ENCODE measurements around the gene PCNX2.

The PCNX2 gene

DNA sequence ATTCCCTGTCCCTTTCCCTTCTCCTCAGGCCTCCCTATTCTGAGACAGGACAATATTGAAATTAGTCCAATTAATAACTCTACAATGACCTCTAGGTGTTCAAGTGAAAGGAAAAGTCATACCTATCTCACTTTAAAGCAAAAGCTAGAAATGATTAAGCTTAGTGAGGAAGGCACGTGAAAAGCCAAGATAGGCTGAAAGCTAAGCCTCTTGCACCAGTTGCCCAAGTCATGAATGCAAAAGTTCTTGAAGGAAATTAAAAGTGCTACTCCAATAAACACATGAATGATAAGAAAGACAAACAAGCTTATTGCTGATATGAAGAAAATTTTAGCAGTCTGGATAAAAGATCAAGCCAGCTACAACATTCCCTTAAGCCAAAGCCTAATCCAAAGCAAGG is 28.2 kb upstream of the PCNX2 start (continued):
- TF ChIP-seq, protein P1, sequence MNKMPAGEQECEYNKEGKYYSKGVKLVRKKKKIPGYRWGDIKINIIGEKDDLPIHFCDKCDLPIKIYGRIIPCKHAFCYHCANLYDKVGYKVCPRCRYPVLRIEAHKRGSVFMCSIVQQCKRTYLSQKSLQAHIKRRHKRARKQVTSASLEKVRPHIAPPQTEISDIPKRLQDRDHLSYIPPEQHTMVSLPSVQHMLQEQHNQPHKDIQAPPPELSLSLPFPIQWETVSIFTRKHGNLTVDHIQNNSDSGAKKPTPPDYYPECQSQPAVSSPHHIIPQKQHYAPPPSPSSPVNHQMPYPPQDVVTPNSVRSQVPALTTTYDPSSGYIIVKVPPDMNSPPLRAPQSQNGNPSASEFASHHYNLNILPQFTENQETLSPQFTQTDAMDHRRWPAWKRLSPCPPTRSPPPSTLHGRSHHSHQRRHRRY (tag by site-specific recombination; IDR thresholded peaks at IDR 0.05), result no peak
- TF ChIP-seq RBAK (tag by site-specific recombination; IDR thresholded peaks at IDR 0.05) (no peak), GLIS1 (tag by site-specific recombination; IDR thresholded peaks at IDR 0.05) (no peak), ZNF768 (tag by site-specific recombination; IDR thresholded peaks at IDR 0.05) (no peak)

DNA sequence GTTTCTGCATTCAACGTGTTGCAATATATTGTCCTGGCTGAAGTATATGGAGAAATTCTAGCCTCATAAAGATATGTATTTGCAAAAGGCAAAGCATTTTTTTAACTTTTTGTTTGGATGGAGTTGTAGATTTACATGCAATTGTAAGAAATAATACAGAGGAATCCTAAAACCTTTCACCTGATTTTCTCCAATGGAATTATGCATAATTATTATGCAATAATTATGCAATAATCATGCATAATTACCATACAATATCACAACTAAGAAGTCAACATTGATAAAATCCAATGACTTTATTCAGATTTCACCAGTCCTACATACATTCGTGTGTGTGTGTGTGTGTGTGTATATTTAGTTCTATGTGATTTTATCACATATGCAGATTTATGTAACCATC is 24.5 kb upstream of the PCNX2 start:
- ChIA-PET POLR2A (no interaction called here), CTCF (interaction anchor here (0.6 to 8.0 kb wide), 3 partner anchors 14 to 1565 kb away, joined by 3 to 55 read pairs (median 5); no protein-coding TSS in a partner anchor)
- Histone ChIP-seq H3K4me1 (ENCODE audit: control insufficient read depth, insufficient read depth, low read length) (peaks cover 5% of the 10 kb centered on the region; the same call in 1 of the 2 replicates), H3K4me3 (ENCODE audit: low read depth, low read length) (no peak overlapping the region), H3K9me3 (ENCODE audit: control insufficient read depth, insufficient read depth, low read depth, low read length) (no peaks in the 10 kb centered on the region), H3K27ac (ENCODE audit: extremely low read depth, low read depth, low read length) (no peak overlapping the region), H3K36me3 (ENCODE audit: control insufficient read depth in 2 of 2, insufficient read depth in 1 of 2, low read length in 2 of 2) (no peaks in the 10 kb centered on the region)
- TF ChIP-seq, protein P2, sequence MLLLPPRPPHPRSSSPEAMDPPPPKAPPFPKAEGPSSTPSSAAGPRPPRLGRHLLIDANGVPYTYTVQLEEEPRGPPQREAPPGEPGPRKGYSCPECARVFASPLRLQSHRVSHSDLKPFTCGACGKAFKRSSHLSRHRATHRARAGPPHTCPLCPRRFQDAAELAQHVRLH (tag by site-specific recombination; IDR thresholded peaks at IDR 0.05), result no peak
- TF ChIP-seq, protein P3, sequence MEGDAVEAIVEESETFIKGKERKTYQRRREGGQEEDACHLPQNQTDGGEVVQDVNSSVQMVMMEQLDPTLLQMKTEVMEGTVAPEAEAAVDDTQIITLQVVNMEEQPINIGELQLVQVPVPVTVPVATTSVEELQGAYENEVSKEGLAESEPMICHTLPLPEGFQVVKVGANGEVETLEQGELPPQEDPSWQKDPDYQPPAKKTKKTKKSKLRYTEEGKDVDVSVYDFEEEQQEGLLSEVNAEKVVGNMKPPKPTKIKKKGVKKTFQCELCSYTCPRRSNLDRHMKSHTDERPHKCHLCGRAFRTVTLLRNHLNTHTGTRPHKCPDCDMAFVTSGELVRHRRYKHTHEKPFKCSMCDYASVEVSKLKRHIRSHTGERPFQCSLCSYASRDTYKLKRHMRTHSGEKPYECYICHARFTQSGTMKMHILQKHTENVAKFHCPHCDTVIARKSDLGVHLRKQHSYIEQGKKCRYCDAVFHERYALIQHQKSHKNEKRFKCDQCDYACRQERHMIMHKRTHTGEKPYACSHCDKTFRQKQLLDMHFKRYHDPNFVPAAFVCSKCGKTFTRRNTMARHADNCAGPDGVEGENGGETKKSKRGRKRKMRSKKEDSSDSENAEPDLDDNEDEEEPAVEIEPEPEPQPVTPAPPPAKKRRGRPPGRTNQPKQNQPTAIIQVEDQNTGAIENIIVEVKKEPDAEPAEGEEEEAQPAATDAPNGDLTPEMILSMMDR (tag by site-specific recombination; IDR thresholded peaks at IDR 0.05), result no peak
- TF ChIP-seq ZBTB48 (tag by site-specific recombination; IDR thresholded peaks at IDR 0.05) (no peak), ZNF626 (tag by site-specific recombination; IDR thresholded peaks at IDR 0.05) (no peak), ZNF37A (tag by site-specific recombination; IDR thresholded peaks at IDR 0.05) (no peak), ZNF335 (tag by site-specific recombination; conservative IDR thresholded peaks at IDR 0.05) (no peak), ZNF549 (tag by site-specific recombination; IDR thresholded peaks at IDR 0.05) (no peak), ZNF341 (tag by site-specific recombination; IDR thresholded peaks at IDR 0.05; ENCODE audit: low read depth) (no peak), ZNF175 (tag by site-specific recombination; IDR thresholded peaks at IDR 0.05) (no peak), ZSCAN23 (tag by site-specific recombination; IDR thresholded peaks at IDR 0.05) (no peak)
- TF ChIP-seq, protein P4, sequence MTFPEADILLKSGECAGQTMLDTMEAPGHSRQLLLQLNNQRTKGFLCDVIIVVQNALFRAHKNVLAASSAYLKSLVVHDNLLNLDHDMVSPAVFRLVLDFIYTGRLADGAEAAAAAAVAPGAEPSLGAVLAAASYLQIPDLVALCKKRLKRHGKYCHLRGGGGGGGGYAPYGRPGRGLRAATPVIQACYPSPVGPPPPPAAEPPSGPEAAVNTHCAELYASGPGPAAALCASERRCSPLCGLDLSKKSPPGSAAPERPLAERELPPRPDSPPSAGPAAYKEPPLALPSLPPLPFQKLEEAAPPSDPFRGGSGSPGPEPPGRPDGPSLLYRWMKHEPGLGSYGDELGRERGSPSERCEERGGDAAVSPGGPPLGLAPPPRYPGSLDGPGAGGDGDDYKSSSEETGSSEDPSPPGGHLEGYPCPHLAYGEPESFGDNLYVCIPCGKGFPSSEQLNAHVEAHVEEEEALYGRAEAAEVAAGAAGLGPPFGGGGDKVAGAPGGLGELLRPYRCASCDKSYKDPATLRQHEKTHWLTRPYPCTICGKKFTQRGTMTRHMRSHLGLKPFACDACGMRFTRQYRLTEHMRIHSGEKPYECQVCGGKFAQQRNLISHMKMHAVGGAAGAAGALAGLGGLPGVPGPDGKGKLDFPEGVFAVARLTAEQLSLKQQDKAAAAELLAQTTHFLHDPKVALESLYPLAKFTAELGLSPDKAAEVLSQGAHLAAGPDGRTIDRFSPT (tag by site-specific recombination; IDR thresholded peaks at IDR 0.05), result no peak
- TF ChIP-seq, protein P5, sequence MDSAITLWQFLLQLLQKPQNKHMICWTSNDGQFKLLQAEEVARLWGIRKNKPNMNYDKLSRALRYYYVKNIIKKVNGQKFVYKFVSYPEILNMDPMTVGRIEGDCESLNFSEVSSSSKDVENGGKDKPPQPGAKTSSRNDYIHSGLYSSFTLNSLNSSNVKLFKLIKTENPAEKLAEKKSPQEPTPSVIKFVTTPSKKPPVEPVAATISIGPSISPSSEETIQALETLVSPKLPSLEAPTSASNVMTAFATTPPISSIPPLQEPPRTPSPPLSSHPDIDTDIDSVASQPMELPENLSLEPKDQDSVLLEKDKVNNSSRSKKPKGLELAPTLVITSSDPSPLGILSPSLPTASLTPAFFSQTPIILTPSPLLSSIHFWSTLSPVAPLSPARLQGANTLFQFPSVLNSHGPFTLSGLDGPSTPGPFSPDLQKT (IDR thresholded peaks at IDR 0.05; ENCODE audit: borderline replicate concordance, low read depth, low read length), result no peak

DNA sequence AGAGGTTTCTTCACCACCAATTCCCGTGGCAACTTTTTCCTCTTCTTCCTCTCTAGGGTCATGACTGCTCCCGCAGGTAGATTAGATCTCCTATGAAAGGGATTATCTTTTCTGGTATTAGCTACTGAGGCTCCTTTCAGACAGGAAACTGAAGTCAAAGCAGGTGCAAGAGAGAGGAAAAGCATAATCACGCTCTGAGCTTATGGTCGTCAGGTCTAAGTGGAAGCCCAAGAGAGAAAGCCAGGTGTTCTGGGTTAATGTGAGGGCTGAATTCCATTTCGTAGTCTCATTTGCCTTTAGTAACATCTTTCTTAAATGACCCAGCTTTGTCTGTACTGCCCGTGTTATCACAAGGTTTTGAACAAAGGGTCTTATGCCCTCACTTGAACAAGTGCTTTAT is 23.7 kb upstream of the PCNX2 start:
- Histone ChIP-seq H3K27ac (ENCODE audit: extremely low read depth, low read depth, low read length) (no peak overlapping the region), H3K36me3 (ENCODE audit: control insufficient read depth in 2 of 2, insufficient read depth in 1 of 2, low read length in 2 of 2) (no peaks in the 10 kb centered on the region), H3K4me3 (ENCODE audit: low read depth, low read length) (no peak overlapping the region), H3K9me3 (ENCODE audit: control insufficient read depth, insufficient read depth, low read depth, low read length) (no peaks in the 10 kb centered on the region), H3K4me1 (ENCODE audit: control insufficient read depth, insufficient read depth, low read length) (peaks cover 5% of the 10 kb centered on the region; the same call in 1 of the 2 replicates)
- TF ChIP-seq, protein P6, sequence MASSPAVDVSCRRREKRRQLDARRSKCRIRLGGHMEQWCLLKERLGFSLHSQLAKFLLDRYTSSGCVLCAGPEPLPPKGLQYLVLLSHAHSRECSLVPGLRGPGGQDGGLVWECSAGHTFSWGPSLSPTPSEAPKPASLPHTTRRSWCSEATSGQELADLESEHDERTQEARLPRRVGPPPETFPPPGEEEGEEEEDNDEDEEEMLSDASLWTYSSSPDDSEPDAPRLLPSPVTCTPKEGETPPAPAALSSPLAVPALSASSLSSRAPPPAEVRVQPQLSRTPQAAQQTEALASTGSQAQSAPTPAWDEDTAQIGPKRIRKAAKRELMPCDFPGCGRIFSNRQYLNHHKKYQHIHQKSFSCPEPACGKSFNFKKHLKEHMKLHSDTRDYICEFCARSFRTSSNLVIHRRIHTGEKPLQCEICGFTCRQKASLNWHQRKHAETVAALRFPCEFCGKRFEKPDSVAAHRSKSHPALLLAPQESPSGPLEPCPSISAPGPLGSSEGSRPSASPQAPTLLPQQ (tag by site-specific recombination; IDR thresholded peaks at IDR 0.05), result no peak
- TF ChIP-seq BCL11B (tag by site-specific recombination; IDR thresholded peaks at IDR 0.05; ENCODE audit: low read depth), result no peak
- TF ChIP-seq YY2 (tag by site-specific recombination; IDR thresholded peaks at IDR 0.05), result no peak
- no peak for TF ChIP-seq ZNF324 (tag by site-specific recombination; IDR thresholded peaks at IDR 0.05)
- no peak for TF ChIP-seq ZNF621 (tag by site-specific recombination; IDR thresholded peaks at IDR 0.05)
- CTCF ChIA-PET, result interaction anchor here (0.6 to 8.0 kb wide), 3 partner anchors 14 to 216 kb away, joined by 3 to 55 read pairs (median 5); no protein-coding TSS in a partner anchor
- POLR2A ChIA-PET, result no interaction called here
